Measurements from ENCODE around the gene ARL16. TPM values are rescaled to one million over a fixed set of nuclear protein-coding genes. Genes with fewer than 3 reads are reported as not detected.

ARL16 gene
- total and polyA plus RNA-seq, 4 donors = 7.9 to 24.3 (median 11.3) TPM

DNA sequence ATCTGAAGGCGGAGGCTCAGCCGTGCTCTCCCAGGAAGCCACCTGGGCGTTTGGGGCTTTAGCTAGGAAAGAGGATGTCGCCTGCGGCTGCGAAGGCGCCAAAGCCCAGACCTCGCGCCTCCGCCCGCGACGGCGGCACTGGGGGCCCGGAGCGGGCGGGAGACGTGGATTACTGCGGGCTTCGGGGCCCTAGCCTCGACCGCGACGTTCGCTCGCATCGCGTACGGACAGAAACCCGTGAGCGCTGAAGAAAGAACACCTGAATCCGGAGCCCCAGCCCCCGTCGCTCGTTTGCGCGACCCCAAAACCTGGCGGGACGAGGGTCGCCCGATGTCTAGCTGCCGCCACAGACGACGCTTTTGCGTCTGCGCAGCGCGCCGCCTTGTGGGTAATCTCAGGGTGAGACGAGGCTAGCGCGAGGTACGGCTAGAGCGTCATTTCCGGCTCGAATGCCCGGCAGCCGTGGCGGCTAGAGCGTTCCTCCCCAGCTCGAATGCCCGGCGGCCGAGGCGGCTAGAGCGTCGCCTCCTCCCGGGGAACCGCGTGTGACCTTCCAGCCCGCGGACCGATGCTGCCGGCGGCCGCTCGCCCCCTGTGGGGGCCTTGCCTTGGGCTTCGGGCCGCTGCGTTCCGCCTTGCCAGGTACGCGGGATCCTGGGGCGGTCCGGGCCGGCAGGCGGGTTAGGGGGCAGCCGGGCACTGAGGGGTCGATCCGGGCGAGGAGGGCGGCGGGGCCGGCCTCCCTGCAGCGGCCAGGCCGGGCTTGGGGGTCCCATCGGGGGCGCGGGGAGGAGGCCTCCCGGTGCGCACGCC, 19.5 kb upstream of the ARL16 start, which contains the start of gene MRPL12:
TSS of gene MRPL12 (plus strand) at position 434 of the 813 bp plus-strand sequence. CDS start at position 569, 135 bp downstream.
- H3K4me1 ChIP-seq (ENCODE audit: control insufficient read depth in 4 of 4, insufficient read depth in 4 of 4, low read length in 3 of 4) = peaks cover 7 to 41% (median 30%) of the 10 kb centered on the region in 4 donors
- under 1% methylated on average over 102 of the region's 102 CpGs for WGBS
- H3K36me3 ChIP-seq (ENCODE audit: control insufficient read depth in 4 of 4, insufficient read depth in 3 of 4, low read depth in 1 of 4, low read length in 3 of 4) = peaks cover 13 to 47% (median 17%) of the 10 kb centered on the region in 4 donors
- TF ChIP-seq RXRA (IDR thresholded peaks at IDR 0.05) = peak; percentile 69
- TF ChIP-seq, protein P1, sequence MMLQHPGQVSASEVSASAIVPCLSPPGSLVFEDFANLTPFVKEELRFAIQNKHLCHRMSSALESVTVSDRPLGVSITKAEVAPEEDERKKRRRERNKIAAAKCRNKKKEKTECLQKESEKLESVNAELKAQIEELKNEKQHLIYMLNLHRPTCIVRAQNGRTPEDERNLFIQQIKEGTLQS (IDR thresholded peaks at IDR 0.05) = no peak
- peak; percentile 78 for TF ChIP-seq YY1 (IDR thresholded peaks at IDR 0.05)
- peak in 1 of 2 donors; percentile 26 for TF ChIP-seq RAD21 (IDR thresholded peaks at IDR 0.05)
- peak; percentile 44 for TF ChIP-seq SP1 (IDR thresholded peaks at IDR 0.05)
- TF ChIP-seq, protein P2, sequence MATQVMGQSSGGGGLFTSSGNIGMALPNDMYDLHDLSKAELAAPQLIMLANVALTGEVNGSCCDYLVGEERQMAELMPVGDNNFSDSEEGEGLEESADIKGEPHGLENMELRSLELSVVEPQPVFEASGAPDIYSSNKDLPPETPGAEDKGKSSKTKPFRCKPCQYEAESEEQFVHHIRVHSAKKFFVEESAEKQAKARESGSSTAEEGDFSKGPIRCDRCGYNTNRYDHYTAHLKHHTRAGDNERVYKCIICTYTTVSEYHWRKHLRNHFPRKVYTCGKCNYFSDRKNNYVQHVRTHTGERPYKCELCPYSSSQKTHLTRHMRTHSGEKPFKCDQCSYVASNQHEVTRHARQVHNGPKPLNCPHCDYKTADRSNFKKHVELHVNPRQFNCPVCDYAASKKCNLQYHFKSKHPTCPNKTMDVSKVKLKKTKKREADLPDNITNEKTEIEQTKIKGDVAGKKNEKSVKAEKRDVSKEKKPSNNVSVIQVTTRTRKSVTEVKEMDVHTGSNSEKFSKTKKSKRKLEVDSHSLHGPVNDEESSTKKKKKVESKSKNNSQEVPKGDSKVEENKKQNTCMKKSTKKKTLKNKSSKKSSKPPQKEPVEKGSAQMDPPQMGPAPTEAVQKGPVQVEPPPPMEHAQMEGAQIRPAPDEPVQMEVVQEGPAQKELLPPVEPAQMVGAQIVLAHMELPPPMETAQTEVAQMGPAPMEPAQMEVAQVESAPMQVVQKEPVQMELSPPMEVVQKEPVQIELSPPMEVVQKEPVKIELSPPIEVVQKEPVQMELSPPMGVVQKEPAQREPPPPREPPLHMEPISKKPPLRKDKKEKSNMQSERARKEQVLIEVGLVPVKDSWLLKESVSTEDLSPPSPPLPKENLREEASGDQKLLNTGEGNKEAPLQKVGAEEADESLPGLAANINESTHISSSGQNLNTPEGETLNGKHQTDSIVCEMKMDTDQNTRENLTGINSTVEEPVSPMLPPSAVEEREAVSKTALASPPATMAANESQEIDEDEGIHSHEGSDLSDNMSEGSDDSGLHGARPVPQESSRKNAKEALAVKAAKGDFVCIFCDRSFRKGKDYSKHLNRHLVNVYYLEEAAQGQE (IDR thresholded peaks at IDR 0.05) = no peak
- TF ChIP-seq, protein P3, sequence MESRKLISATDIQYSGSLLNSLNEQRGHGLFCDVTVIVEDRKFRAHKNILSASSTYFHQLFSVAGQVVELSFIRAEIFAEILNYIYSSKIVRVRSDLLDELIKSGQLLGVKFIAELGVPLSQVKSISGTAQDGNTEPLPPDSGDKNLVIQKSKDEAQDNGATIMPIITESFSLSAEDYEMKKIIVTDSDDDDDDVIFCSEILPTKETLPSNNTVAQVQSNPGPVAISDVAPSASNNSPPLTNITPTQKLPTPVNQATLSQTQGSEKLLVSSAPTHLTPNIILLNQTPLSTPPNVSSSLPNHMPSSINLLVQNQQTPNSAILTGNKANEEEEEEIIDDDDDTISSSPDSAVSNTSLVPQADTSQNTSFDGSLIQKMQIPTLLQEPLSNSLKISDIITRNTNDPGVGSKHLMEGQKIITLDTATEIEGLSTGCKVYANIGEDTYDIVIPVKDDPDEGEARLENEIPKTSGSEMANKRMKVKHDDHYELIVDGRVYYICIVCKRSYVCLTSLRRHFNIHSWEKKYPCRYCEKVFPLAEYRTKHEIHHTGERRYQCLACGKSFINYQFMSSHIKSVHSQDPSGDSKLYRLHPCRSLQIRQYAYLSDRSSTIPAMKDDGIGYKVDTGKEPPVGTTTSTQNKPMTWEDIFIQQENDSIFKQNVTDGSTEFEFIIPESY (IDR thresholded peaks at IDR 0.05) = peak; percentile 98
- TF ChIP-seq, protein P4, sequence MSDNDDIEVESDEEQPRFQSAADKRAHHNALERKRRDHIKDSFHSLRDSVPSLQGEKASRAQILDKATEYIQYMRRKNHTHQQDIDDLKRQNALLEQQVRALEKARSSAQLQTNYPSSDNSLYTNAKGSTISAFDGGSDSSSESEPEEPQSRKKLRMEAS (IDR thresholded peaks at IDR 0.05) = peak; percentile 58
- TF ChIP-seq GABPA (IDR thresholded peaks at IDR 0.05 in 1 of 2, conservative IDR thresholded peaks at IDR 0.05 in 1 of 2) = peak in 1 of 2 donors; percentile 92
- TF ChIP-seq, protein P5, sequence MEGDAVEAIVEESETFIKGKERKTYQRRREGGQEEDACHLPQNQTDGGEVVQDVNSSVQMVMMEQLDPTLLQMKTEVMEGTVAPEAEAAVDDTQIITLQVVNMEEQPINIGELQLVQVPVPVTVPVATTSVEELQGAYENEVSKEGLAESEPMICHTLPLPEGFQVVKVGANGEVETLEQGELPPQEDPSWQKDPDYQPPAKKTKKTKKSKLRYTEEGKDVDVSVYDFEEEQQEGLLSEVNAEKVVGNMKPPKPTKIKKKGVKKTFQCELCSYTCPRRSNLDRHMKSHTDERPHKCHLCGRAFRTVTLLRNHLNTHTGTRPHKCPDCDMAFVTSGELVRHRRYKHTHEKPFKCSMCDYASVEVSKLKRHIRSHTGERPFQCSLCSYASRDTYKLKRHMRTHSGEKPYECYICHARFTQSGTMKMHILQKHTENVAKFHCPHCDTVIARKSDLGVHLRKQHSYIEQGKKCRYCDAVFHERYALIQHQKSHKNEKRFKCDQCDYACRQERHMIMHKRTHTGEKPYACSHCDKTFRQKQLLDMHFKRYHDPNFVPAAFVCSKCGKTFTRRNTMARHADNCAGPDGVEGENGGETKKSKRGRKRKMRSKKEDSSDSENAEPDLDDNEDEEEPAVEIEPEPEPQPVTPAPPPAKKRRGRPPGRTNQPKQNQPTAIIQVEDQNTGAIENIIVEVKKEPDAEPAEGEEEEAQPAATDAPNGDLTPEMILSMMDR (IDR thresholded peaks at IDR 0.05; ENCODE audit: low read depth, low read length, missing input control) = peak; percentile 39
- TF ChIP-seq FOXA1 (IDR thresholded peaks at IDR 0.05) = no peak
- TF ChIP-seq EGR1 (IDR thresholded peaks at IDR 0.05; ENCODE audit: low read depth in 2 of 2) = peak in 1 of 2 donors; percentile 34
- peak; percentile 62 for TF ChIP-seq TAF1 (conservative IDR thresholded peaks at IDR 0.05)
- H3K27me3 ChIP-seq (ENCODE audit: control insufficient read depth in 4 of 4, insufficient read depth in 4 of 4, low read length in 3 of 4) = no peaks in the 10 kb centered on the region
- H3K27ac ChIP-seq (ENCODE audit: low read depth in 1 of 2, low read length in 2 of 2) = peak within 1 kb of the TSS; percentile 85 to 95
- no peaks in the 10 kb centered on the region for H3K9me3 ChIP-seq (ENCODE audit: control insufficient read depth in 4 of 4, low read length in 3 of 4)
- peak within 1 kb of the TSS; percentile 48 to 89 for H3K9ac ChIP-seq (ENCODE audit: low read depth in 1 of 2, low read length in 2 of 2)
- peak within 1 kb of the TSS; percentile 56 to 96 (median 89) for H3K4me3 ChIP-seq (ENCODE audit: low read depth in 1 of 3, low read length in 3 of 3)
- peak; percentile 92 for DNase-seq (ENCODE audit: low spot score)
